Myocyte (in vitro differentiated cells): ENCODE data around the gene ASTN2. TPM values are rescaled to one million over a fixed set of nuclear protein-coding genes. Genes with fewer than 3 reads are reported as not detected.
A peak's percentile ranks its signal among the peaks of the same experiment; 100 is the strongest.

ENCODE experiments used
- DNase-seq: peaks from one replicate; pipeline ENCODE4 v3.0.0-alpha.2; 2012; ENCODE audit warnings: low read depth
- total RNA-seq: library from RNA; depleted of rRNA; stranded (reverse); fragments of >200 nt; gene quantifications from 2 replicates; pipeline ENCODE4 v1.2.3, GENCODE V29; 2014

Gene ASTN2
- total RNA-seq, 1 donor from 2014 or later, result 25.3 TPM

DNA sequence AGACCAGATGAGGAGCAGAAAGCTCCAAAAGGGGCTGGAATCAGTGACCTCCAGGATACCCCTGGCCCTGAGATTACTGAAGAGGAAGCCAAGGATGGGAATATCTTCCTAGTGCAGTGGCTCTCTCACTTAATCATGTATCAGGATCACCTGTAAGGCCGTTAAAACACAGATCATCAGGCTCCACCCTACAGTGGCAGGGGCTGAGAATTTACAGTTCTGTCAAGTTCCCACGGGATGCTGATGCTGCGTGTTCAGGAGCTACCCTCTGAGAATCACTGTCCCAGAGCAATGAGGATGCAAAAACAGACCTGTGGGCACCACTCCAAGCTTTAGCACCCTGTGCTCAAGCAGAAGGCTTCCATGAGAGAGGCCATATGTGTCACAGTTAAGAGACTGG lies 291.9 kb downstream of the ASTN2 start:
- no peak for DNase-seq

DNA sequence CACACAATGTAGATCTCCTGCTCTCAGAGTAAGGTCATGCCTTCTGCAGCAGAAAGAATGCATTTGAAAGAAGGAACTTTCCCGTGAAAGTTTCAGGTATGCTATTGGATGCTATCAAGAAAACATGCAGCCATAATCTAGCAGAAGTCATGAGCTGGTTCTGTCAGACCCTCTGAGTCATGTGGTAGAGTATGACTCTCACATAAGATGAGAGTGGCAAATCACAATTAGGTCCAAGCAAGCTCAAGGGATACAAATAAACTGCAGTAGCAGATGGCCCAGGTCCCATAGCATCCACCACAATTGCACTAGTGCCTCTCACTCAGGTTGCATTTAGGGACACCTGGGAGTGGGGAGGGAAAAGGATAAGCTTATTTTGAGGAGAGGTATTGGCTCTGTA lies 292.8 kb downstream of the ASTN2 start:
- DNase-seq, result no peak

DNA sequence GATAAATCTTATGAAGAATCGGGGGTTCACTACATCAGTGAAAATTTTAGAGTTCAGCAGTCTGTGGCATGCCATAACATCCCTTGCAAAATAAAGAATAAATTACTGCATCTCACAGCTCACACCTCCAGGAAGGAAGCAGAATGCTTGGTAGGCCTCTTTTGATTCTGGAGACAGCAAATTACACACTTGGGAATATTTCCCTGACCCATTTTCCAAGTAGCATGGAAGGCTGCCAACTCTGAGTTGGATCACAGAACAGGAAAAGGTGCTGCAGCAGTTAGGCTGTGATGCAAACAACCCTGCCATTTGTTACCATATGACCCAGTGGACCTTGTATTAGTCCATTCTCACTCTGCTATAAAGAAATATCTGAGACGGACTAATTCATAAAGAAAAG lies 293.5 kb downstream of the ASTN2 start:
- no peak for DNase-seq

DNA sequence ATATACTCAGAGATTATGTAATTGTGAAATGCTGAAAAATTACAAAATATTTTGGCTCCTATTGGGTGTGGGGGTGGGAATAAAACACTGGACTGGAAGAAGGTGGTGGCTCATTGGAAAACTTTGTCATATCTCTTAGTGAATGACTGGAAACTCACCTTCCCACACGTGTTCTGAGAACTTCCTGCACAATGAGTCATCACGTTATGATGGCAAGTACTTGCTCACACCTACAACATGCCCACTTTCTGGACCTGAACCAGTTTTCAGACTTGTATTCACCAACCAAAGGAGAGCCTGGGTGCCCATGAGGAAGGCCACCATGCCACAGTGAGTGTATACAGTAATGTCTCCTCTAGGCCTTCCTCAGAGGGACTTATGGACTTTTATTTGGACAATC lies 294.8 kb downstream of the ASTN2 start:
- DNase-seq, result no peak

DNA sequence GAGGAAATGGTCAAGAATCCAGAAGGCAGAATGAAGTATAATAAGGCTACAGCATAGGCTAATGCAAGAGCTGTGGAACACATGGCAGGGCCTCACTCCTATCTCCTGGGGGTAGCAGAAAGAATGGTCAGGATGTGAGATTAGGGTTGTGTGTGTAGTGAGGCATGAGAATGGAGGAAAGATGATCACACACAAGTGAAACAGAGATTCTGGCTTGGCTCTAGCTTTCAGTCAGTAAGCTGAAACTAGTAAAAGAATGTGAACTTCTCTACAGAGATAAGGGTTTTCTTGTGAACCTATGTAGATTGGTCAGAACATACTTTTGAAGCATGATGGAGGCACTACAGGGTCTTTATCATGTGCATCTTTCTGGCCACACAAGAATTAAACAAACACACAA lies 298.8 kb downstream of the ASTN2 start:
- no peak for DNase-seq

DNA sequence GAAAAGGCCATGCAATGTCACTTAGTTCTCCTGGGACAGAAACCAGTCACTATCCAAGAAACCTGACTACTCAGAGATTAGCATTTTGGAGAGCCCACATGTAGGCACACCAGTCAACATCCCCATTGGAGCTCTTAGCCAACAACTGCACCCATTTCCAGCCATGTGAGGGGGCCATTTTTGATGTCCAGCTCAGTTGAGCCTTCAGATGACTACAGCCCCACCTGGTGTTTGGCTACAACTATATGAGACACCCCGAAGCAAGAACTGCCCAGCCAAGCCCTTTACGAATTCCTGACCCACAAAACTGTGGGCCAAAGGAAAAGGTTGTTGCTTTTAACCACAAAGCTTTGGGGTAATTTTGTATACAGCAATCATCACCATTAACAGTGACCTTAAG lies 300.1 kb downstream of the ASTN2 start:
- DNase-seq, result peak; percentile 25

DNA sequence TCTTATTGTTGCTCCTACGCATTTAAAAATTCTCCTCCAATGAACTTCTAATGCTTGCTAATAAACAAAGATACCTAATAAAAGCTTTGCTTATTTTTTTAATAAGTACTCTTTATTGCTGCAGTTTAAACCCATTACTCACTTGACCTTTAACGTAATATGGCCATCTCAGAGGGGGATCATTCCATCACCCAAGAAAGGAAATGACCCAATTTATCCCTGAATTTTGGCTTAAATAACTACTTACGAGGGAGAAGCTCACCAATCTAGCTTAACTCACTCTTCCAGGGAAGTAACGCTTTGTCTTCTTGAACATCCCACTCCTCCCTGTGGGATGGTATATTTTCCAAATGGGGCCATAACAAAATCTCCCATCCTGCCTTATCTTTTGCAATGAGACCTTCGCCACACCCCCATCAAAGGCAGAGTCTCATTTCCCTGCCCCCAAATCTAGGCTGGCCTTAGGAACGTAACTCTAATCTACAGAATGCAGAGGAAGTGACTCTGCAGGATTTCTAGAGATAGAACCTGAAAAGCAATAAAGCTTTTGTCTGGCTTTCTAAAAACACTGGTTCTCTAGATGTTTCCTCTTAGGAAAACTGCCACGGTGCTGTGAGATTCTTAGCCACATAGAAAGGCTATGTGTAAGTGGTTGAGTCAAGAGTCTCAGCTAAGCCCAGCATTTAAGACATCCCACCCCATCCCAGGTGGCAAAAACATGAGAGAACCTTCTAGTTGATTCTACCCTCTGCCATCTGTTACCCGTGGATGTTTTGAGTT lies 310.0 kb downstream of the ASTN2 start:
- DNase-seq, result no peak

DNA sequence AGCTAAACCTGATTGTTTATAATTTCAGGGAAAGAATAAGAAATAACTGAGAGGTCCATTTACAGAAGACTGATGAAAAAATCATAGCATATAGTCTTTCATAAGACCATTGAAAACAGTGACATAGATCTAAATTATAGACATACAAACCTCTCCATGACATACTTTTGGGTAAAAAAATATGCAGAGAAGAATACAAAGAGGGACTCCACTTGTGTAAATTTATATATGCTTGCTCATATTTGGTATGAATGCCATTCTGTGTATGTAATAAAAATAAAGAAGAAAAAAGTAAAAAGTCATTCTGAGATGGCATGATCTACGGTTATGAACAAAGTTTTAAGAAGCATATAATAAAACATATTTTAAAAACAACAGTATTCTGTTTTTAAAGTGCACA lies 310.7 kb downstream of the ASTN2 start:
- DNase-seq, result no peak

DNA sequence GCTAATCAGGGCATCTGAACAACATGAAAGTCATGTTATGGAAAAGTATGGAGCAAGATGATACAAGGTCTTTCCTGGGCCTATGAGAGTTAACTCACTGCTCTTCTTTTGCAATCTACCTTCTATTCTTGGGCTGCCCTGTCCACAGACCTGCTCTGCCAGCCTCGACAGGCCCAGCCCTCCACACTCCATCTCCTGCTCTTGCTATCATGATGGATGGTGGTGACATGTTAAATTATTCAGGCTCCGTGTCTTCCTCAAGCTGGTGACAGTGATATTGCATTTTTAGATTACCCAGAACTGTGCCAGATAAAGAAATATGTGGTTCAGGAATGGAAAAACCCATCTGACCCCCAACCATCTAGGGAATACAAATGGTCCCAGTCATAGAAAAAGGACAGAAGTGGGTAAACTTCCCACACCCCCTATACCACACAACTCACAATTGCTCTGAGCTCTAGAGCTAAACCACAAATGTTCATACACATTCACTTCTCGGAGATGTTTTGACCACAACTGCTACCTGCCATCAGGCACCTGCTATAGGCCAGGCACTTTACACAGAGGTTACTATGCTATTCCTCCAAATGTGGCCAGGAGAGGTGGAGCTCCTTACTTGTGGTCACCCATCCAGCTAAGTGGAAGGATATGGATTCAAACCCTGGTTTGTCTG lies 311.3 kb downstream of the ASTN2 start:
- DNase-seq, result no peak

DNA sequence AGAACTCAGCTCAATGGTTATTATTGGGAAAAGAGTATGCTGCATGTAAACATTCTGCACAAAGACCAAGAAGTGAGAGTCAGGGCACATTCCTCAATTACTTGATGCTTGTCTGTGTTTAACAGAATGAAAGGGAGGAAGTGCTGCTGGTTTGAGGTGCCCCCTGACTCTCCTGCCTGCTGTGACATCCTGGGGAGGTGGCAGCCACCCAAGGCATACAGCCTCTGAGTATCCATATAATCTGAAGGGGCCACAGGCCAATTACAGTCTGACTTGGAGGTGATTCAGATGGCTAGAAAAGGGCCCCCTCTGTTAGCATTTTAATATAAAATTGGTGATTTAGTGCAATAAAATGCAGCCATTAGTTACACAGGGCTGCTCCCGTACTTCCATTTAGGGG lies 313.8 kb downstream of the ASTN2 start:
- no peak for DNase-seq

DNA sequence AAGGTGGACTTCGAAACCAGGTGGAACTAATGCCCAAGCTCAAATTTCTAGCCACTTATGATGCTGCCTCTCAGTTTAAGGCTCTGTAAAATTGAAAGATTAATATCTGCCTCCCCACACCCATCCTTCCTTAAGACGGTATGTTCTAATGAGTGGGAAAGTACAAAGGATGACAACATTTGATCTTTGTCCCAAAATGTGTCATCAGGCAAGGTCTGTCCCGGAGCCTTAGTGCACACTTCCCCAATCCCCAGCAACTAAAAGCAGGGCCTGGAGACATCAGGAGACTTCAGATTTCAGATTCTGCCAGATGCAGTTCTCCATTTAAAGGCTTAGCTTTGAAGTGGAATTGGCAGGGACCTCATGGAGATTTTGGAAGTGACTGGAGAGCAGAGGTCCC lies 316.5 kb downstream of the ASTN2 start:
- DNase-seq, result no peak

DNA sequence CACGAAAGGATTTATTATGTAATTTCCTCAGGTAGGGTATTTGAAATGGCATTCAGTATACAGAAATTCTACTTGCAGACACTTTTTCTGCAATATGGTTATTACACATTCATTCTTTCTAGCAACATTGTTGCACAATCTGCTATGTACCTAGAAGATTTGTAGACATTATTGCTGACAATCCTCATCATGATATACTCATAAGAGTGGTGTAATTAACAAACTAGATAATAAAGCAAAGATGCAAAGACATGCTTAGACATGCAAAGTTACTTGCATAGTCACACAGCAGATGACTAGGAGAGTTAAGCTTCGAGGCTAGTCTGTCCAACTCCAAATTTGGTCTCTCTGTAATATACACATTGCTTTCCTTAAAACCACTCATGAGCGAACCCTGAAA lies 317.1 kb downstream of the ASTN2 start:
- DNase-seq, result no peak

DNA sequence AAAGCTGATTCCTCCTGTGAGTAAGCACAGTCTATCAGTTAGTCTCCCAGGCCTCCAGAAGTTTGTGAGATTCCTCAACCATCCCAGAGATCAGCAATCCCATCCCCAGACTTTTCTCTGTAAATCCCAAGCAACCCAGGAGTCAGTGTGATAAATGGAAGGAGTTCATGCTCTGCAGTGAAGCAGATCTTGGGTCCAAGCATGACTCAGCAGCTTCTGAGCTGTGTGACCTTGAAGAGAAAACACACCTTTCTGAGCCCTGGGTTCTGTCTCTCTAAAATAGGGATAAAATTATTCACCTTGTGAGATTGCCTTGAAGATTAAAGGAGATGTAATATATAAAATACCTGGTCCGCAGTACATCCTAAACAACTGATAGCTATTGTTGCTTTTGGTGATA lies 318.7 kb downstream of the ASTN2 start:
- DNase-seq, result no peak

DNA sequence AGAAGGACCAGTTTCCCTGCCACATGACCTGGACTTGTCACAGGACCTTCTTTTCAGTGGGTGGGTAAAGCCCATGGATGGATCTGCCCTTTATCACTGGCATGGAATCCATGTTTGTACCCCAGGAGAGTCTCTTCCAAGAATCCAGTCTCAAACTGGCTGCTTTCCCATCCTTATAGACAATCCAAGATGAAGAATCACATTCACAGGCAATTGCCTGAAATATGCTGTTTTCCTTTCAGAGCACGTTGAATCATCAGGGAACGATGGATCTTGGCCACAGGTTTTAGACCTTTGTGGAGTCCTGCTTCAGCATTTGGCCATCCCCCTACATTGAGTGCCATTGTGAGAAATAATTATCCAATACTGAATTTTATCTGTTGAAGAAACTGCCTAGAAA lies 319.8 kb downstream of the ASTN2 start:
- no peak for DNase-seq

DNA sequence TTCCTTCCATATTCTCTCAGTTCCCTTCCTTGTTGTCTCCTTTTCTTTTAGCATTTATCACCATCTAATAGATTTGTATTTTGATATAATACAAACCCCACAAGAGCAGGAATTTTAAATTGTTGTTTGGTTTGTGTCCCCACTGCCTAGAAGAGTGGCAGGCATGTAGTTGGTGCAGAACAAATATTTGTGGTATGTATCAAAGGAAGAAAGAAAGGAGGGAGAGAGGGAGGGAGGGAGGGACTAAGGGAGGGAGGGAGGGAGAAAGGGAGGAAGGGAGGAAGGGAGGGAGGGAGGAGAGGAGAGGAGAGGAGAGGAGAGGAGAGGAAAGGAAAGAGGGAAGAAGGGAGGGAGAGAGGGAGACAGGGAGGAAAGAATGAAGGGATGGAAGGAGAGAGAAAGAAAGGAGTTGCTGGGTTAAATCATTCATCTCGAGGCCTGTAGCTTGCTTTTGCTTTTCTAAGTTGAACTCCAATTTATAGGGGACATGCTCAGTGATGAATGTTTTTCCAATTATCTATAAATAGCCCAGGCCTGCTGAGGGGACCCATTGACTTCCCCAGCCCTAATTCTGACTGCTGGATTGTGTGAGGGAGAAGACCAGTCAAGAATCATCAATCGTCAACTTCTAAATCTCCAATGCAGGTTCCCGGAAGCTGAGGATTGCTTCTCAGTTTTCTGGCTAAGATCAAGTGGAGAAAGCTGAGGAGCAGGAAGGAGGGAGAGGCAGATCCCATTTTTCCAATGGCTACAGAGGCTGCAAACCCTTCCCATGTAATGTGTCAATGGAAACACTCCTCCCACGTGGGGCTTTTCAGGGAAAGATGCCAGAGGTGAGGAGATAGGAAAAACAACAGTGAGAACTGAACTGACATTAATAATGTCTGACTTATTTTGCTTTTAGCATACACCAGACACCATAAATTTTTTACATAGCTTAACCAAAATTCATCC lies 320.7 kb downstream of the ASTN2 start:
- DNase-seq, result peak; percentile 41

DNA sequence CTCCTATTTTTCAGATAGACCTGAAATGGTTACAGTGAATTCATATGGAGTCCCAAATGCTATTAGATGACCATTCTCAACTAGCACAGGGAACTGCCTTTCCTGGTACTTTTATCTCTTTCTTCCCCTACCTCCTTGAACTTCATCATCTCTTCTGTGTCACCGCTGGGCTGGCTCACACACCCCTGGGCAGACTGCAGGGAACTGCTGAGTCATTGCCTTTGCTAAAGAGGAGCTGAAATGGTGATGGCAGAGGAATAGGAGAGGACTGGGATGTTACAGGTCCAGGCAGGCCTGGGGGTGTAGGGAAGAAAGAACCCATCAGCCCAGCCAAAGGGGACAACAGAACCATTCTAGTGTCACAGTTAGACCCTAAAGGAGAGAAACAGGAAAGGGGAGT lies 322.3 kb downstream of the ASTN2 start:
- DNase-seq, result peak; percentile 49

DNA sequence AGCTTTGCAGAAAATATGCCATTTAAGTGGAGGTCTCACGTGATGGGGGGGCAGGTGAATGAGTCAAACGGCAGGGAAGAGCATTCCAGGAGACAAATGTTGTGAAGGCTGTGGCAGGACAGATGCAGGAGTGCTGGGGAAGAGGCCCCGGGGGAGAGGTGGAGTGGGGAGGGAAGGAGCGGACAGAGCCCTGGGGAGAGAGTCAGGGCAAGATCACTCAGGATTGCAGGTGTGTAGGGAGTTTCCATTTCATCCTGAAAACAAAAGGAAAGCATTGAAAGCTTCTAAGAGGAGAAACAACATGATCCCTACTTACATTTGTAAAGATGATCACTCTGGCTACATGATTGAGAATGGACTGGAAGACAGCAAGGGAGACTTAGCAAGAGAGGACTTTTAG lies 323.3 kb downstream of the ASTN2 start:
- no peak for DNase-seq

DNA sequence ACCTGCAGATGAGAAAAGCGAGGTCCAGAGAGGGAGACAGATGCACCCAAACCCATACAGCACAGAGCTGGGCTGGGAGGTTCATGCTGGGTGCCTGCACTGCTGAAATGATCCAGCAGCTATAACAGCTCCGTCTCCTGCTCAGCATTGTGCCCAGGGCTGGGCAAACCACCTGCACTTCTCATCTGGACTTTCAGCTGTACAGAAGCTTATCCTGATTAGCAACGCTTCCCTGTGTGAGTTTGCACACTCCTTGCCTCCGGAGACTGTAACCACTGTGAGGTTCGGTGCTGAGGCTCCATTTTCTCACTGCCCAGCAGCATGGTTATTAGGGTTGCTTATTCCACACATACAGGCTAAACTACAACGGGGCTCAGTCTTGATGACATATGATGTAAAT lies 326.1 kb downstream of the ASTN2 start:
- no peak for DNase-seq

DNA sequence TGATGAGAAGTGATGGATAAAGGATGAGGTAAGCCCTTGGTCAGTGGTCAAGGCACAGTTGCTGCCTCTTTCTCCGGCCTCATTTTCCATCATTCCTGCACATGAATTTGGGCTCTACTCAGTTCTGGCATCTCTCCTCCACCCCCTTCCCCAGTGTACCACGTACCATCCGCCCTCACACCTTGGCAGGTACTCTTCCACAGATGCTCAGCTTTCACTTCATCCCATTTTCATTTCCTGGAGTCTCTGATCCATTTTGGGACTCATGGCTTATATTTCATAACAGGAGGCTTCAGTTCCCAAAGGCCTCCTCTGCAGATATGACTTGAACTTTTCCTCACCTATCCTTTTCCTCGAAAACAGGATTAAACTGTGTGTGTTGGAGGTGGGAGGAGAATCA lies 326.7 kb downstream of the ASTN2 start:
- DNase-seq, result no peak

DNA sequence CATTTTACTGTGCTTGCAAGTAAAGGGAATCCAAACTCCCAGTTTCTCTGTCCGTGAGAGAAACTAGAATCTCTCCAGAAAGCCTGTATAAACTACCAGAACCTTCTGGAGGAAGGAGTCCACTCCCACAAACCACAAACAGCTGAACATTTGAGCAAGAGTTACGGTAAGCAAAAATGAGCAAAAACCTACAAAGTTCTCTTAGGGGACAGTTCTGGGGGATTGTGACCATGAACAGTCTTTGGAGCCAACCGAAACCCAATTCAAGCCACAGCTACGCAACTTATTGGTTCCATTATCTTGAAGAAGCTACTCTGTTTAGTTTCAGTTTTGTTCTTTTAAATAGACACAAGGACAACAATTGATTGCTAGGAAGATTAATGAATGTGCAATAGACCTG lies 330.6 kb downstream of the ASTN2 start:
- peak; percentile 68 for DNase-seq

DNA sequence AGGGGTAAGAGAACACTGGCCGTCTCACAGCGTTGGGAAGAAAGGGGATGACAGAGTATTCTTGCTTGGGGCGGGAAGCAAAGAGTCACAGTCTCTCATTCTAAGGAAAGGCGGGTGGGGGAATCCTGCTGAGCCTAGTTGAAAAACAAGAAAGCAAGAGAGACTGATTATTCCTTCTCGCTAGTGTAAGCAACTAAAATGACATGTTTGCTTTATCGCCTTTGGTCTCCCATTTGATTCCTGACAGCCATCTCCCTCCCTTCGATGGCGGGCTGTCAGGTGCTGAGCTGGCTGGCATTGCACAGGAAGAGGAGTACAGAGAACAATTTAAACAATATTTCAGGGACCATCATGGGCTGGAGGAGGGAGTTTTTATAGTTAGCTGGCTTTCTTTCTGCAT lies 331.3 kb downstream of the ASTN2 start:
- no peak for DNase-seq
